ENCODE data around the gene MAML3.
A peak's percentile ranks its signal among the peaks of the same experiment; 100 is the strongest.

MAML3 gene

DNA sequence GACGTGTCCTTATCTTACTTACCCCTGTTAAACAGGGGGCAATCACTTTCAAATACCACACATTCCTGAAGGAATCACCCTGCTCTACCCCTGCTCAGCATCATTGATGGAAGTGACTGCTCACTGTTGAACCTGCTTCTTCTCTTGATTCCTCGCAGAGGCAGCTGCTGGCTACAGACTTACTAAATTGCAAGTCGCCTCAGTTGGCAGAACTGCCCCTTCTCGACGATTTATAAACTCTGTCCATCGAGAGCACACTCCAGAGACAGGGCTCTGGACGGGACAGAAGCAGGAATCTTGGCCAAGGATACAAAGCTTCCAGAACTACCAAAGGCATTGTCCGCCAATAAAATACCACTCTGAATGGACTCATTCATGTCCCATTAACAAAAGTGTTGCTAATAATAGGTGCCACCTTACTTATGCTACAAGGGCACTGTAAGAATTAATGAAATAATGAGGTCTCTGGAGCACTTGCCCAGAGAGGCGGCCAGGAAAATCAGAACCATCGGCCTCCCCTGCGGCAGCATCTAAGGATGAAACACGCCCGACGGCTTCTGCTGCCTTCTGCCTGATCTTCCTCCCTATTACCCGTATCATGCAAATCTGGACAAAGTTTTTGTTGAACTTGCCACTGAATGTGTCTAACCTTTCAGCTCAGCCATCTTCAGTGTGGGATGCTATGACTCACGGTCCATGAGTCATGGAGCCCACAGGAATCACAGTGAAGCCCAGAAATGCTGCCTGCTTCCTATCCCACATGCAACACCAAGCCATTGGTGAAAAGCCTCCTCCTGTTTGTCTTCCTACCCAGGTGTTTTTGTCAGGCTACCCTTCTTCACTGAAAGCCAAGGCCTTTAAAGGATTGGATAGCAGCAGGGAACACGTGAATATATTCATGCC is 164.9 kb downstream of the MAML3 start:
- Histone ChIP-seq H3K79me2 (no peaks in the 10 kb centered on the region), H3K9me3 (ENCODE audit: control insufficient read depth, low read length) (no peaks in the 10 kb centered on the region), H3K4me3 (ENCODE audit: low read depth, low read length) (no peak overlapping the region), H3K4me1 (peaks cover 7% of the 10 kb centered on the region), H3K36me3 (ENCODE audit: control insufficient read depth, insufficient read depth, low read length) (no peaks in the 10 kb centered on the region), H2AFZ (no peak overlapping the region), H3K9ac (no peak overlapping the region), H3K27me3 (ENCODE audit: control insufficient read depth, insufficient read depth, low read length) (no peaks in the 10 kb centered on the region), H3K4me2 (ENCODE audit: low read length) (no peak overlapping the region), H3K27ac (no peak overlapping the region)
- TF ChIP-seq, protein P1, sequence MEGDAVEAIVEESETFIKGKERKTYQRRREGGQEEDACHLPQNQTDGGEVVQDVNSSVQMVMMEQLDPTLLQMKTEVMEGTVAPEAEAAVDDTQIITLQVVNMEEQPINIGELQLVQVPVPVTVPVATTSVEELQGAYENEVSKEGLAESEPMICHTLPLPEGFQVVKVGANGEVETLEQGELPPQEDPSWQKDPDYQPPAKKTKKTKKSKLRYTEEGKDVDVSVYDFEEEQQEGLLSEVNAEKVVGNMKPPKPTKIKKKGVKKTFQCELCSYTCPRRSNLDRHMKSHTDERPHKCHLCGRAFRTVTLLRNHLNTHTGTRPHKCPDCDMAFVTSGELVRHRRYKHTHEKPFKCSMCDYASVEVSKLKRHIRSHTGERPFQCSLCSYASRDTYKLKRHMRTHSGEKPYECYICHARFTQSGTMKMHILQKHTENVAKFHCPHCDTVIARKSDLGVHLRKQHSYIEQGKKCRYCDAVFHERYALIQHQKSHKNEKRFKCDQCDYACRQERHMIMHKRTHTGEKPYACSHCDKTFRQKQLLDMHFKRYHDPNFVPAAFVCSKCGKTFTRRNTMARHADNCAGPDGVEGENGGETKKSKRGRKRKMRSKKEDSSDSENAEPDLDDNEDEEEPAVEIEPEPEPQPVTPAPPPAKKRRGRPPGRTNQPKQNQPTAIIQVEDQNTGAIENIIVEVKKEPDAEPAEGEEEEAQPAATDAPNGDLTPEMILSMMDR (IDR thresholded peaks at IDR 0.05) = no peak

DNA sequence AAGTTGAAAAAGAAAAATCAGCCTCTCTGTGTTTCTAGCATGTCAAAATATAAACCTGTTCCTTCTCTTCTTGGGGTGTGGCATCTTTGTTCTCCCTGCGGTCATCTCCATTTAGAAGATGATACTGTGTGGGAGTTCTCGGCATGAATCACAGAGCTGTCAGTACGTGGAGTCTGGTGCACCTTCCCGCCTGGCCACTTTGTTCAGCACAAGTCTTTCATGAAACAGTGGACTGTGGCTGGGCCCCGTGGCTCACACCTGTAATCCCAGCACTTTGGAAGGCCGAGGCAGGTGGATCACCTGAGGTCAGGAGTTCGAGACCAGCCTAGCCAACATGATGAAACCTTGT is 166.5 kb downstream of the MAML3 start:
- no peaks in the 10 kb centered on the region for H3K9me3 ChIP-seq (ENCODE audit: control insufficient read depth, low read length)
- TF ChIP-seq, protein P1 (IDR thresholded peaks at IDR 0.05) = no peak
- H3K4me2 ChIP-seq (ENCODE audit: low read length) = no peak overlapping the region
- no peaks in the 10 kb centered on the region for H3K79me2 ChIP-seq
- no peaks in the 10 kb centered on the region for H3K27me3 ChIP-seq (ENCODE audit: control insufficient read depth, insufficient read depth, low read length)
- no peak overlapping the region for H3K9ac ChIP-seq
- H3K4me1 ChIP-seq = peaks cover 7% of the 10 kb centered on the region
- H3K4me3 ChIP-seq (ENCODE audit: low read depth, low read length) = no peak overlapping the region
- H2AFZ ChIP-seq = peak overlapping the region; percentile 69
- peak overlapping the region; percentile 69 for H3K27ac ChIP-seq
- no peaks in the 10 kb centered on the region for H3K36me3 ChIP-seq (ENCODE audit: control insufficient read depth, insufficient read depth, low read length)

DNA sequence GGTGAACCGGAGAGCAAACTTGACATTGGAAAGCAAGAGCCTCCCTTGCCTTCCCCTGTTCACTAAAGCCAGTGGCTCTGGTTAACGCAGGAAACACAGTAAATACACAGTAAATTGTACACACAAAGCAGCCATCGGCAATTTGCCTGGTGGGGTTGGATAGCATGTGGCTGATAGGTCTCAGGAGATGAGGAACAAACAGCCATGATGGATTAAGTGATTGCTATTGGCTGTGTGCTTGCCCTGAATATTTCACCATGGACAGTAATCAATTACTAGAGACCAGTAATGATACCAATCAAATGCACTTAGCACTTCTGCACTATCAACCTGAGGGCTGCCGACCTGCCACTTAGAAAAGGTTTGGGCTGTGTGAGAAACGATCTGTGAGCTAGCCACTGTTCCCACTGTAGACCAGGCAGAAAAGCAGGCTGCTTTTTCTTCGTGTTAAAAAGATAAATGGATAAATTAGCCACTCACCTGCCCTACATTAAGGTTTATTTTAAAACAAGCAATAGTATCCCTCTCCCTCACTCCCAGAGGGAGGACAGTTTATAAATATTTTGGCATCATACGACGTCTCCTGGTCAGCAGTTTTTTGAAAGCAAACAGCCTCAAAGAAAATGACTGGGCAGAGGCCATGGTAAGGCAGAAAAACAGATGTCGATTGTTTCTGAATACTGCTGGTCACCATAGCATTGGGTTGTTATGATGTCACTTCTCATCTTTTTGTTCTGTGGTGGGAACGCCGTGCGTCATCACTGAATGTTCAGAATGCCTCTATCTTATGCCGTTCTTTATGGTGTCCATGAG is 167.1 kb downstream of the MAML3 start:
- Histone ChIP-seq H3K4me1 (peaks cover 7% of the 10 kb centered on the region), H3K27me3 (ENCODE audit: control insufficient read depth, insufficient read depth, low read length) (no peaks in the 10 kb centered on the region), H3K9me3 (ENCODE audit: control insufficient read depth, low read length) (no peaks in the 10 kb centered on the region), H3K36me3 (ENCODE audit: control insufficient read depth, insufficient read depth, low read length) (no peaks in the 10 kb centered on the region), H3K9ac (no peak overlapping the region), H3K4me3 (ENCODE audit: low read depth, low read length) (no peak overlapping the region), H3K27ac (peak overlapping the region; percentile 69), H2AFZ (peak overlapping the region; percentile 69), H3K4me2 (ENCODE audit: low read length) (no peak overlapping the region), H3K79me2 (no peaks in the 10 kb centered on the region)
- TF ChIP-seq, protein P1 (IDR thresholded peaks at IDR 0.05) = no peak

DNA sequence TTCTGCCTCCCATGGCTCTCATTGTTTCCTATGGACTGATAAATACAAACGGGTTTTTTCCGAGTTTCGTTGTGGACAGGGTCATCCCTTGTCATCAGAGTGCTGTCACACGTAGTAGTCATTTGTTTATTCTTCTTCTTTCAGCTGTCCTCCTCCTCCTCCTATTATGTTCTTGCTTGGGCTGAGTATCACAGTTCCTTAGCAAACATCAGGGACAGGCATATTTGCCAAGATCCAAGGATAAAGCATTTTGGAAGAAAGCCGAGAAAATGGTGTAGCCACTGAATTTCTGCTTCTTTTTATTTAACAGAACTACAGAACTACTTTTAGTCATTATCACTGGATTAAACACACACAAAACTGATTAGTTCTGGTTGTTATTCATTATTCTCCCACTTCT is 167.9 kb downstream of the MAML3 start:
- TF ChIP-seq, protein P1 (IDR thresholded peaks at IDR 0.05) = no peak
- Histone ChIP-seq H3K27me3 (ENCODE audit: control insufficient read depth, insufficient read depth, low read length) (no peaks in the 10 kb centered on the region), H3K36me3 (ENCODE audit: control insufficient read depth, insufficient read depth, low read length) (no peaks in the 10 kb centered on the region), H3K9me3 (ENCODE audit: control insufficient read depth, low read length) (no peaks in the 10 kb centered on the region), H3K4me3 (ENCODE audit: low read depth, low read length) (no peak overlapping the region), H3K4me2 (ENCODE audit: low read length) (no peak overlapping the region), H2AFZ (no peak overlapping the region), H3K79me2 (no peaks in the 10 kb centered on the region), H3K27ac (peak overlapping the region; percentile 69), H3K9ac (no peak overlapping the region), H3K4me1 (peaks cover 7% of the 10 kb centered on the region)
